Measurements from ENCODE around the gene KCNH4.

DNA sequence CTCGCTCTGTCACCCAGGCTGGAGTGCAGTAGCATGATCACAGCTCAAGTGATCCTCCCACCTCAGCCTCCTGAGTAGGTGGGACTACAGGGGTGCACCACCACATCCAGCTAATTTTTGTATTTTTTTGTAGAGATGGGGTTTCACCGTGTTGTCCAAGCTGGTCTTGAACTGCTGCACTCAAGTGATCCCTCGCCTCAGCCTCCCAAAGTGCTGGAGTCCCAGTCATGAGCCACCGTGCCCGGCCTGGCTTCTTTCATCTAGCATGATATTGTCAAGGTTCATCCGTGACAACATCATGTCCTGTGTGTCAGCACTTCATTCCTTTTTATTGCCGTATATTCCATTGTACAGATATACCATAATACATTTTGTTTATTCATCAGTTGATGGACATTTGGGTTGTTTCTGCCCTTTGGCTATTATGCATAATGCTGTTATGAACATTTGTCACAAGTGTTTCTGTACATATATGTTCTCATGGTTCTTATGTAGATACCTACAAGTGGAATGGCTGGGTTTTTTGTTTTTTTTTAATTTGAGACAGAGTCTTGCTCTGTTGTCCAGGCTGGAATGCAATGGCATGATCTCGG is 16.7 kb upstream of the KCNH4 start:
- no peak for TF ChIP-seq CTCF (conservative IDR thresholded peaks at IDR 0.05; ENCODE audit: low read depth, low read length)
- no peak for TF ChIP-seq EZH2 (IDR thresholded peaks at IDR 0.05; ENCODE audit: borderline replicate concordance, low read depth, low read length, poor library complexity, severe bottlenecking)
